HepG2 (cell line): ENCODE data around the gene CRLF1. TPM values are rescaled to one million over a fixed set of nuclear protein-coding genes. Genes with fewer than 3 reads are reported as not detected.

ENCODE experiments used
- ETS1 ChIP-seq: sonication (generic); formaldehyde crosslinking; IDR thresholded peaks from 2 replicates; pipeline ENCODE4 v1.4.0; 2020; ENCODE audit warnings: missing genetic modification reagents
- FOXO1 ChIP-seq: sonication (generic); formaldehyde crosslinking; IDR thresholded peaks from 2 replicates; pipeline ENCODE4 v1.4.0; 2020; ENCODE audit warnings: missing genetic modification reagents
- HNF4G ChIP-seq, 2 experiments: sonication (generic) in 1 of 2; formaldehyde crosslinking in 1 of 2; IDR thresholded peaks; 2 replicates each; pipeline versions ENCODE4 v1.4.0 to v1.6.1; 2011 to 2020; ENCODE audit warnings: borderline replicate concordance in 2 of 2, low read depth in 2 of 2, mild to moderate bottlenecking in 2 of 2, low read length in 1 of 2, missing genetic modification reagents in 1 of 2, moderate library complexity in 1 of 2
- IRF9 ChIP-seq: sonication (generic); formaldehyde crosslinking; IDR thresholded peaks from 2 replicates; pipeline ENCODE4 v1.8.0; 2022; ENCODE audit warnings: missing genetic modification reagents, mild to moderate bottlenecking, borderline replicate concordance
- MTERF4 ChIP-seq: sonication (generic); formaldehyde crosslinking; IDR thresholded peaks from 2 replicates; pipeline ENCODE4 v1.8.0; 2023; ENCODE audit warnings: mild to moderate bottlenecking, missing genetic modification reagents
- NR2F6 ChIP-seq, 2 experiments: IDR thresholded peaks; 2 replicates each; pipeline ENCODE4 v1.6.1; 2016; ENCODE audit warnings: antibody characterized with exemption in 1 of 2, mild to moderate bottlenecking in 1 of 2
- ZNF136 ChIP-seq: sonication (generic); formaldehyde crosslinking; IDR thresholded peaks from 2 replicates; pipeline ENCODE4 v1.8.1; 2022; ENCODE audit warnings: low read depth, mild to moderate bottlenecking, moderate library complexity, missing genetic modification reagents
- ZNF142 ChIP-seq: sonication (generic); formaldehyde crosslinking; IDR thresholded peaks from 2 replicates; pipeline ENCODE4 v1.4.0; 2020; ENCODE audit warnings: missing genetic modification reagents
- ZNF335 ChIP-seq: sonication (generic); formaldehyde crosslinking; IDR thresholded peaks from 2 replicates; pipeline ENCODE4 v1.4.0; 2020; ENCODE audit warnings: missing genetic modification reagents
- ZNF441 ChIP-seq: sonication (generic); formaldehyde crosslinking; IDR thresholded peaks from 2 replicates; pipeline ENCODE4 v1.7.0; 2021; ENCODE audit warnings: missing genetic modification reagents, borderline replicate concordance
- ZNF7 ChIP-seq: IDR thresholded peaks from 2 replicates; pipeline ENCODE4 v1.6.1; 2016; ENCODE audit warnings: missing biosample characterization, missing genetic modification reagents
- ZNF746 ChIP-seq: sonication (generic); formaldehyde crosslinking; IDR thresholded peaks from 2 replicates; pipeline ENCODE4 v1.8.0; 2022; ENCODE audit warnings: mild to moderate bottlenecking, missing genetic modification reagents
- ZSCAN20 ChIP-seq: sonication (generic); formaldehyde crosslinking; IDR thresholded peaks from 2 replicates; pipeline ENCODE4 v1.4.0; 2020; ENCODE audit warnings: missing genetic modification reagents, mild to moderate bottlenecking, borderline replicate concordance
- ZSCAN21 ChIP-seq: sonication (generic); formaldehyde crosslinking; IDR thresholded peaks from 2 replicates; pipeline ENCODE4 v1.8.0; 2022; ENCODE audit warnings: mild to moderate bottlenecking, missing genetic modification reagents, moderate library complexity, borderline replicate concordance
- polyA plus RNA-seq, 8 experiments: library from polyadenylated mRNA; depleted of rRNA in 3 of 8; stranded (reverse) in 7 of 8; unstranded in 1 of 8; fragments of >200 nt; fragmentation: Illumina TruSeq in 4 of 8; extraction: Trizol in 4 of 8; gene quantifications; 2 replicates each; pipeline versions ENCODE4 v1.2.1 to v1.2.3, GENCODE V29; 2011 to 2016; ENCODE audit warnings: low read depth in 4 of 8, missing spikeins in 1 of 8, mixed read lengths in 1 of 8; ENCODE audit not compliant: insufficient read depth in 1 of 8
- total RNA-seq, 5 experiments: library from RNA; depleted of rRNA; stranded (reverse); fragments of >200 nt; fragmentation: Illumina TruSeq; extraction: Trizol; gene quantifications; 2 replicates each; pipeline ENCODE4 v1.2.3, GENCODE V29; 2016; ENCODE audit warnings: low read depth in 1 of 5
- TF ChIP-seq, protein P1 (sequence below): sonication (generic); formaldehyde crosslinking; IDR thresholded peaks from 2 replicates; pipeline ENCODE4 v1.5.1; 2020; ENCODE audit warnings: missing genetic modification reagents, mild to moderate bottlenecking, borderline replicate concordance

Gene CRLF1
- total and polyA plus RNA-seq, 2 of the 13 experiments (the other 11 are each of a cell fraction or from before 2014, with no cell fraction given), result 217 to 296 TPM

GRCh38 chr19:18610556-18611326 lies 4.1 kb upstream of the CRLF1 start (continued):
- TF ChIP-seq NR2F6 (IDR thresholded peaks at IDR 0.05), result peak; percentile 76
- TF ChIP-seq NR2F6 (CRISPR knock-in tag; IDR thresholded peaks at IDR 0.05), result peak; percentile 86
- TF ChIP-seq ZSCAN20 (CRISPR knock-in tag), result 0 out of 2 replicates have a peak, but pooled peaks have one; percentile 59
- TF ChIP-seq, protein P1, sequence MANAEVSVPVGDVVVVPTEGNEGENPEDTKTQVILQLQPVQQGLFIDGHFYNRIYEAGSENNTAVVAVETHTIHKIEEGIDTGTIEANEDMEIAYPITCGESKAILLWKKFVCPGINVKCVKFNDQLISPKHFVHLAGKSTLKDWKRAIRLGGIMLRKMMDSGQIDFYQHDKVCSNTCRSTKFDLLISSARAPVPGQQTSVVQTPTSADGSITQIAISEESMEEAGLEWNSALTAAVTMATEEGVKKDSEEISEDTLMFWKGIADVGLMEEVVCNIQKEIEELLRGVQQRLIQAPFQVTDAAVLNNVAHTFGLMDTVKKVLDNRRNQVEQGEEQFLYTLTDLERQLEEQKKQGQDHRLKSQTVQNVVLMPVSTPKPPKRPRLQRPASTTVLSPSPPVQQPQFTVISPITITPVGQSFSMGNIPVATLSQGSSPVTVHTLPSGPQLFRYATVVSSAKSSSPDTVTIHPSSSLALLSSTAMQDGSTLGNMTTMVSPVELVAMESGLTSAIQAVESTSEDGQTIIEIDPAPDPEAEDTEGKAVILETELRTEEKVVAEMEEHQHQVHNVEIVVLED (CRISPR knock-in tag), result no peak; the same call in 1 of the 2 replicates
- 0 out of 2 replicates have a peak, but pooled peaks have one; percentile 31 for TF ChIP-seq ZNF142 (CRISPR knock-in tag)
- TF ChIP-seq MTERF4 (CRISPR knock-in tag), result no peak
- TF ChIP-seq ZNF335 (CRISPR knock-in tag), result no peak; the same call in 1 of the 2 replicates
- peak; percentile 84 for TF ChIP-seq ZSCAN21
- TF ChIP-seq ZNF7 (CRISPR knock-in tag), result no peak
- TF ChIP-seq IRF9 (CRISPR knock-in tag), result no peak
- TF ChIP-seq ZNF746 (CRISPR knock-in tag), result peak; percentile 98
- TF ChIP-seq HNF4G (IDR thresholded peaks at IDR 0.05; ENCODE audit: borderline replicate concordance, low read depth, low read length), result 0 out of 2 replicates have a peak, but pooled peaks have one; percentile 52
- TF ChIP-seq HNF4G (CRISPR knock-in tag; IDR thresholded peaks at IDR 0.05; ENCODE audit: borderline replicate concordance, low read depth), result peak; percentile 68
- TF ChIP-seq FOXO1 (CRISPR knock-in tag), result 0 out of 2 replicates have a peak, but pooled peaks have one; percentile 14
- no peak for TF ChIP-seq ETS1 (CRISPR knock-in tag)
- no peak for TF ChIP-seq ZNF136
- no peak for TF ChIP-seq ZNF441 (CRISPR knock-in tag)
